Measurements from ENCODE around the gene RAB35.

Gene RAB35

GRCh38 chr12:120116441-120116791 lies at the start of gene RAB35:
RAB35 (minus strand) TSS chr12:120116753; CDS start chr12:120116650, 103 bp downstream.
- DNase-seq: no peak

DNA sequence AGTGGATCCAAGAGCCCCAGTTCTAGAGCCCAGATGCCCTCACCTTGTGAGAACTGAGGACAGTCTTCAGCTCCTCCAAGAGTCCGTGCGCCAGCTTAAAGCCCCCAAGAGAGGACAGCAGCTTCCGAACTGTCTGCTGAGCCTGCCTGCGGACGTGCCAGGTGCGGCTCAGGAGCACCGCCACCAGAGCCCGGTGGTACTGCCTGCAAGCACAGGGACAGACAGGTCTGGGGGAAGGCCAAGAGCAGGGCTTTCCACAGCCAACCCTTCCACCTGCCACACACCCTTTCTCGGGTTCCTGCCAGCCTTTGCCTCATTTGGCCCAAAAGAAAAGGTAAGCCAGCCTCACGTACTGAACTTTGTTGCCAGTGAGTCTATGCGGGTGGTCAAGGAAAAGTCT lies 47.7 kb upstream of the RAB35 start:
- DNase-seq: no peak

DNA sequence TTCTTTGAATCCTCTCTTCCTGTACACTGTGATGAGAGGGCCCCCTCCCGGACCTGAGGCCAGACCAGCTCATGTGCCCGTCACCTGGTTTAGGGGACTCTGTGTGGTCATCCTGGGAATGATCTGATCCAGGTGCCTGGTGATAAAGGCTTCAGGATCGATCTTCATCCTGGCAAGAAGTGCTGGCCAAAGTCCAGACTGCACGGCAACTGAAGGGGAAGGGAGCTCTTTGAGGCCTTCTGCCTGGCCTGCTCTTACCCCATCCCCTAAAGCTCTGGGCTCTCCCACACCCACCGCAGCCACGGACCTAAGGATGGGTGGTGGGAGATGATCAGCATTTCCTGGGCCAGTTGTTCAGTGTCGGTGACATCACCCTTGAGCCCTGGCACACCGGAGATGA lies 46.2 kb upstream of the RAB35 start:
- no peak for DNase-seq

- DNase-seq: no peak
Measured at GRCh38 chr12:120161852-120162251, 45.3 kb upstream of the RAB35 start.

GRCh38 chr12:120159509-120160237 lies 43.1 kb upstream of the RAB35 start:
- no peak for DNase-seq

- DNase-seq: no peak
Measured at GRCh38 chr12:120158351-120158750, 41.8 kb upstream of the RAB35 start.

DNA sequence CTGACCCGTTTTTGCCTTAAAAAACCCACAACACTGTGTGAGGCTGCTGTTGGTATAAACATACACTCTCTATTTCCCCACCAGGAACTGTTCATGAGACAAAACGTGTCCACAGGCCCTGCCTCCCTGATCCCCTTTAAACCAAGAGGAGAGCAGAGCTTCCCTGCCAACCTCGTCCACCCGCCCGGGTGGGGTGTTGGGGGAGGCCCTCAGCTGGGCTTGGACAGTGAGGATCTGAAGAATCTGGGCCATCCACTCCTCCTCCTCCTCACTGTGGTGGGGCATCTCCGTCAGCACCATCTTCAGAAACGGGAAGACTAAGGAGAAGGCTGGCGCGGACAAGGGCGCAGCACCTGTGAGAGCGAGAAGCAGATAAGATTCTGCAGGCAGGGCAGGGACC lies 41.1 kb upstream of the RAB35 start:
- no peak for DNase-seq

GRCh38 chr12:120156315-120157259 lies 40.0 kb upstream of the RAB35 start:
- no peak for DNase-seq

- DNase-seq: no peak
Measured at GRCh38 chr12:120155072-120155471, 38.5 kb upstream of the RAB35 start.

DNA sequence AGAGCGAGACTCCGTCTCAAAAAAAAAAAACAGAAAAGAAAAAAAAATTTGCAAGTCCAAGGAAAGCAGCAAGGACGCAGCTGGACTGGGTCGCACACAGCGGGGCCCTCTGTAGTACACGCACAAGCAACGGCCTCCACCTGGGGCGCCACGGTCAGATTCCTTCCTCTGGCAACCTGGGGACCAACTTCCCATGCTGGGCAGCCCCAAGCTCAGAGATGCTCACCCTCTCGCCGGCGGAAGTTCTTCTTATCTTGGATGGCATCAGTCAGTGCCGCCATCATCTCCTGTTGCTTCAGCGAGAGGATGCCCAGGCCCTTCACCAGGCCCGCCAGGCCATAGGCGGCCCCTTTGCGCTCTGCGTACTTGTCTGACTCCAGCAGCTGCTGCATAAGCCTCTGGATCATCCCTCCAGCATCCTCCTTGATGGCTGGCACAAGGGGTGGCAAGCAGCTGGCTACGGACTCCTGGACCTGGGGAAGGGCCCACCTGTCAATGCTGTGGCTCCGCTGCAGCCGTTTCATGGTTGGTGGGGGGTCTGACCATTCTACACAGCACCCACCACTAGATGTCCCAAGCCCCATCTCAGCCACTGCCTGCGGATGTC lies 34.5 kb upstream of the RAB35 start:
- DNase-seq: no peak

GRCh38 chr12:120148011-120148410 lies 31.5 kb upstream of the RAB35 start:
- no peak for DNase-seq

GRCh38 chr12:120145164-120145563 lies 28.6 kb upstream of the RAB35 start:
- DNase-seq: no peak

GRCh38 chr12:120144215-120144614 lies 27.7 kb upstream of the RAB35 start:
- DNase-seq: no peak

GRCh38 chr12:120142231-120142877 lies 25.8 kb upstream of the RAB35 start:
- no peak for DNase-seq

DNA sequence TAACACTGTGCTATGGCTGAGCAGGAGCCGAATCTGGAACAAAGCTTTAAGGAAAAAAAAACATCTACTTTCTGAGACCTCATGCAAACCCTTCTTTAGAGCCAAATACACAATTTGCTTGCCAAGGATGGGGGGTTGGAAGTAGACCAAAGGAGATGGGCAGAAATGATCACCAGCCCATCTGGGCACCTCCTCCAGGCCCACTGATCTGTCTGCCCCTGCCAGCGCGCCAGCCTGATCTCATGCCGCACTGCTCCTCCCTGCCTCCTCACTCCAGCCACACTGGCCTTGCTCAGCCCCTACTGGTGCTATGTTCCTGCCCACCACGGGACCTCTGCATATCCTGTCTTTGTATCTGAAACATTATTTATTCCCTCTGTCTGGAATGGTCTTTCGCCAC lies 24.8 kb upstream of the RAB35 start:
- no peak for DNase-seq

DNA sequence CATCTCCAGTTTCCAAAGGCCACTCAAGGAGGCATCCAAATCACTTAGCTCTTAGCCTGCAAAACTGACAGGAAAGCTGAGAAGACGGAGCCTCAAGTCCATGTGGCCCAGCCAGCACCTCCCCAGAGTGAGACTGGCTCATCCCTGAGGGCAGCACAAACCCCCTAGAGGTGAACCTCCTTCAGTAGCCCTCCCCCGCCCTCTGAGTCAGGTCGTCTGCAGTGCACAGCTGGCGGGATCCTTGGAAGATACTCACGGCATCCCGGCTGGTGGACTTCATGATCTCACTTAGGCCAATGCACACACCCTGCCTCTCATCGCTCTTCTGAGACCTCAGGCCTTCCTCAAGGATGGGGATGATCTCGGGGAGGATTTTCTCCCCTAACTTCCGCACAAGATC lies 24.1 kb upstream of the RAB35 start:
- DNase-seq: no peak

- DNase-seq: no peak
Measured at GRCh38 chr12:120139958-120140357, 23.4 kb upstream of the RAB35 start.

GRCh38 chr12:120138366-120138765 lies 21.8 kb upstream of the RAB35 start:
- DNase-seq: no peak

DNA sequence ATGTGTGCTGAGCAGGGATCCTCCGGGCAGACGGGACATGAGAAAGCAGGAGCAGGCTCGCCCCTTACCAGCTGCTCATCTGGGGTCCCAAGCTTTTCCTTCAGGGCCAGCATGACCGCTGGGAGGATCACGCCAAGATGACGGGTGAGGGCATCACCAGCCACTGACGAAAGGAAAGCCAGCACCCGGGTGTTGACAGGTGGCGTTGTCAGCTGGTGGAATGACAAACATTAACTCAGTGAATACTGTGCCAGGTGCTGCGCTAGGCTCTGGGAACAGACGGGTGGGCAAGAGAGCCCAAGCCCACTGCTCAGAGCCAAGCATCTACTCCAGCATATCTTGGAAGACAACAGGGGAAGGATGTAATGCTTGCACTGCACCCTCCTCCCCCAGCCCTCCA lies 21.3 kb upstream of the RAB35 start:
- no peak for DNase-seq

DNA sequence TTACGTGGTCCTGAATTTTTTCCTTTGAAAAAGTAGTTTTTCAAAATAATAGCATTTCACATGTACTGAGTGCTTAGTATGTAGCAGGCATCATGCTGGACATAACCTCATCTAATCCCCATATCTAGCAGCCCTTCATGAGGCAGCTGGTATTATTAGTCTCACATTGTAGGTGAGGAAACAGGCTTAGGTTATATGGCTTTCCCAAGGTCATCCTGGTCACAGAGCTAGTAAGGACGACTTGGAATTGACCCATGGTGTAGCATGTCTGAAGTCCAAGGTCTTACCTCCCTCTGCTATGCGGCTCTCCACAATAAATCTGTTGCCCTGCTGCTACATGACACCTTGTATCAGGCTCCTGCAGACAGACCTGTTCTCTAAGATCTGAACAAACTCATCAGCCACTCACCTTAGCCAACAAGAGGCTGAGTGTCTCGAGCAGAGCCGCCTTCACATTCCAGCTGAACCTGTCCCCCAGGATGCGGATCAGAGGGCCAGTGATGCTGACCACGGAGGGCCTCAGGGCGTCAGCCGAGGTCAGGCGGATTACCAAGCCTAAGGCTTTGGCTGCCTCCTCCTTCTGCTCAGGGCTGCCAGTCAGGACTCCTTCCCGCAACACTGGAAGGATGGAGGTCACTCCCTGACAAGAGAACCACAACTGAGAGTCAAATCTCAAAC lies 19.7 kb upstream of the RAB35 start:
- DNase-seq: no peak

DNA sequence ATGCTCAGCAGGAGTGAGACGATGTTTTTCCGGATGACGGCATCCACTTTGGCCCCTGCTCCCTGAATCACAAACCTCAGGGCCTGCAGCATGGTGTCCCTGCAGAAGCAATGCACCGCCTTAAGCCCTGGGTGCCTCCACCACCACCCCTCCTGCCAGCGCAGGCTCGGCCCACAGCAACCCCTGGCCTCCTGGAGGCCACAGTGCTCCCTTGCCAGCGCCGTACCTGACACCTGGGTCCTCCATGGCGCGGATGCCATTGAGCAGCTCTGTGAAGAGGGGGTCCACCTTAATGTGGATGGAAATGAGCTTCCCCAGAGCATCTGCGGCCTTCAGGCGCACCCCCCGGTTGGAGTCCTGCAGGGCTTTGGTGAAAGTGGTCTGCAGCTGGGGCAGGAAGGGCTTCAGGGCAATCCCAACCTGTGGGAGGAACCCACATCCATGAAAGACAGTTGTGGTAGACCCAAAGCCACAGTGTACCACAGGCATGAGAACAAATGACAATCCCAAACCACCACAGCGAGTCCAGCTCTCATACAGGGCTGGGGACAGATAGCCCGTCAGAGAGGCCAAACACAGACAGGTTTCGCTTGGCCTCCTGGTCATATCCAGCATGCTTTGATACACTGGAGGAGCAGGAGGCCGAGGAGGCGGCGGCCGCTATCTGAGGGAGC lies 17.9 kb upstream of the RAB35 start:
- DNase-seq: no peak

GRCh38 chr12:120132863-120133385 lies 16.4 kb upstream of the RAB35 start:
- DNase-seq: no peak

Measured in GDM1 (cell line).